ENCODE measurements around the gene PTGER4. TPM values are rescaled to one million over a fixed set of nuclear protein-coding genes. Genes with fewer than 3 reads are reported as not detected.
A peak's percentile ranks its signal among the peaks of the same experiment; 100 is the strongest.

PTGER4 gene
- polyA plus RNA-seq, 1 donor (not counting 4 experiments of a cell fraction or from before 2014, with no cell fraction given), result 12.2 TPM

DNA sequence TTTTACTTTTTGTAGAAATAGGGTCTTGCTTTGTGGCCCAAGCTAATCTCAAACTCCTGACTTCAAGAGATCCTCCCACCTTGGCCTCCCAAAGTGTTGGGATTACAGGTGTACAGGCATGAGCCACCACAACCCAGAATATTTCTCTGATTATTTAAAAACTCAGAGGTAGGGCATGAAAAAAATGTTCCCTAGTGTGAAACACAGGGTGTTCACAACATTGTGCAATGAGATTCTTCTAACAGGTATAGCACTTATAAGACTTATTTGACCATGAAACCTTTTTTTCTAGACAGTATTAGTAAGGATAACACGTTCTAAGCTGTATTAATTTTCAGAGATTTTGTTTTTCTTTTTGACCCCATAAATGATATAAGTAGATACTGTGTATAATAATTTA is 13.1 kb upstream of the PTGER4 start:
- Histone ChIP-seq H3K27ac (ENCODE audit: control insufficient read depth, insufficient read depth, low read length) (no peak overlapping the region), H3K4me1 (ENCODE audit: control insufficient read depth, extremely low read depth, insufficient read depth, low read length) (no peaks in the 10 kb centered on the region), H3K4me3 (ENCODE audit: control insufficient read depth in 2 of 3, extremely low read depth in 1 of 3, insufficient read depth in 2 of 3, low read depth in 1 of 3, low read length in 3 of 3) (no peak overlapping the region), H3K79me2 (ENCODE audit: control insufficient read depth, insufficient read depth, low read length) (no peaks in the 10 kb centered on the region), H3K36me3 (ENCODE audit: control insufficient read depth in 2 of 2, extremely low read depth in 1 of 2, insufficient read depth in 2 of 2, low read length in 2 of 2) (no peaks in the 10 kb centered on the region), H3K9me3 (ENCODE audit: control insufficient read depth, low read depth, low read length) (no peaks in the 10 kb centered on the region), H3K4me2 (ENCODE audit: control insufficient read depth, extremely low read depth, insufficient read depth, low read depth, low read length) (no peak overlapping the region), H4K20me1 (ENCODE audit: control insufficient read depth, extremely low read depth, insufficient read depth, low read length) (no peaks in the 10 kb centered on the region), H3K9me1 (ENCODE audit: control insufficient read depth, extremely low read depth, insufficient read depth, low read length) (no peaks in the 10 kb centered on the region), H3K9ac (ENCODE audit: control insufficient read depth, extremely low read depth, insufficient read depth, low read length) (no peak overlapping the region), H3K27me3 (ENCODE audit: control insufficient read depth, extremely low read depth, insufficient read depth, low read length) (no peaks in the 10 kb centered on the region), H2AFZ (ENCODE audit: control insufficient read depth, low read length) (no peak overlapping the region)
- no peak for FAIRE-seq
- dilution Hi-C loops (cut with MboI; ENCODE audit: extremely low pct_ligation_motif_present, low sequenced_read_pairs), result no loop called here
- no peak for TF ChIP-seq CTCF (optimal IDR thresholded peaks at IDR 0.05 in 1 of 3, IDR thresholded peaks at IDR 0.05 in 1 of 3, conservative IDR thresholded peaks at IDR 0.05 in 1 of 3; ENCODE audit: extremely low read depth in 1 of 3, insufficient read depth in 2 of 3, low read length in 3 of 3)
- TF ChIP-seq EZH2 (IDR thresholded peaks at IDR 0.05; ENCODE audit: low read length), result no peak
- DNase-seq (ENCODE audit: low read depth, low spot score), result no peak

- dilution Hi-C loops (cut with MboI; ENCODE audit: extremely low pct_ligation_motif_present, low sequenced_read_pairs), result no loop called here
Measured at GRCh38 chr5:40667161-40667663, 12.5 kb upstream of the PTGER4 start.

More at GRCh38 chr5:40667161-40667663, 12.5 kb upstream of the PTGER4 start:
- Histone ChIP-seq H4K20me1 (ENCODE audit: control insufficient read depth, extremely low read depth, insufficient read depth, low read length) (no peaks in the 10 kb centered on the region), H3K4me3 (ENCODE audit: control insufficient read depth in 2 of 3, extremely low read depth in 1 of 3, insufficient read depth in 2 of 3, low read depth in 1 of 3, low read length in 3 of 3) (no peak overlapping the region), H3K4me2 (ENCODE audit: control insufficient read depth, extremely low read depth, insufficient read depth, low read depth, low read length) (no peak overlapping the region), H3K36me3 (ENCODE audit: control insufficient read depth in 2 of 2, extremely low read depth in 1 of 2, insufficient read depth in 2 of 2, low read length in 2 of 2) (no peaks in the 10 kb centered on the region), H3K9ac (ENCODE audit: control insufficient read depth, extremely low read depth, insufficient read depth, low read length) (no peak overlapping the region), H3K27me3 (ENCODE audit: control insufficient read depth, extremely low read depth, insufficient read depth, low read length) (no peaks in the 10 kb centered on the region), H3K9me3 (ENCODE audit: control insufficient read depth, low read depth, low read length) (no peaks in the 10 kb centered on the region), H3K9me1 (ENCODE audit: control insufficient read depth, extremely low read depth, insufficient read depth, low read length) (no peaks in the 10 kb centered on the region), H3K79me2 (ENCODE audit: control insufficient read depth, insufficient read depth, low read length) (no peaks in the 10 kb centered on the region), H2AFZ (ENCODE audit: control insufficient read depth, low read length) (peak overlapping the region; percentile 30), H3K4me1 (ENCODE audit: control insufficient read depth, extremely low read depth, insufficient read depth, low read length) (no peaks in the 10 kb centered on the region), H3K27ac (ENCODE audit: control insufficient read depth, insufficient read depth, low read length) (no peak overlapping the region)
- TF ChIP-seq EZH2 (IDR thresholded peaks at IDR 0.05; ENCODE audit: low read length), result no peak
- no peak for TF ChIP-seq CTCF (optimal IDR thresholded peaks at IDR 0.05 in 1 of 3, IDR thresholded peaks at IDR 0.05 in 1 of 3, conservative IDR thresholded peaks at IDR 0.05 in 1 of 3; ENCODE audit: extremely low read depth in 1 of 3, insufficient read depth in 2 of 3, low read length in 3 of 3)
- no peak for FAIRE-seq
- no peak for DNase-seq (ENCODE audit: low read depth, low spot score)
